HCT116 (cell line): ENCODE results near the gene RINL.

ENCODE experiments used
- ATF3 ChIP-seq: IDR thresholded peaks from 2 replicates; pipeline ENCODE4 v1.6.1; 2012
- CEBPB ChIP-seq: IDR thresholded peaks from 2 replicates; pipeline ENCODE4 v1.6.1; 2012; ENCODE audit warnings: low read depth
- EZH2 ChIP-seq: fragments of 200-600 bp; sonication (generic); IDR thresholded peaks from 2 replicates; pipeline ENCODE4 v1.6.1; 2017; ENCODE audit warnings: antibody characterized with exemption, mixed run types
- EZH2phosphoT487 ChIP-seq: fragments of 200-600 bp; IDR thresholded peaks from 2 replicates; pipeline ENCODE4 v1.6.1; 2018; ENCODE audit warnings: antibody characterized with exemption, borderline replicate concordance
- FOSL1 ChIP-seq: IDR thresholded peaks from 2 replicates; pipeline ENCODE4 v1.6.1; 2012; ENCODE audit warnings: low read depth
- MAX ChIP-seq: IDR thresholded peaks from 2 replicates; pipeline ENCODE4 v1.6.1; 2012
- POLR2A ChIP-seq: IDR thresholded peaks from 2 replicates; pipeline ENCODE4 v1.7.0; 2011; ENCODE audit warnings: borderline replicate concordance; ENCODE audit not compliant: insufficient read depth, insufficient read length; ENCODE audit errors: extremely low read depth
- POLR2AphosphoS5 ChIP-seq: IDR thresholded peaks from 2 replicates; pipeline ENCODE4 v1.6.1; 2011; ENCODE audit warnings: mild to moderate bottlenecking, low read depth, low read length, moderate library complexity
- RAD21 ChIP-seq: IDR thresholded peaks from 2 replicates; pipeline ENCODE4 v1.6.1; 2012; ENCODE audit warnings: low read depth, mild to moderate bottlenecking
- SIN3A ChIP-seq: IDR thresholded peaks from 2 replicates; pipeline ENCODE4 v1.6.1; 2012; ENCODE audit warnings: low read depth
- SRF ChIP-seq: IDR thresholded peaks from 2 replicates; pipeline ENCODE4 v1.6.1; 2012; ENCODE audit warnings: low read depth
- TCF7L2 ChIP-seq: IDR thresholded peaks from 2 replicates; pipeline ENCODE4 v1.7.0; 2011; ENCODE audit warnings: borderline replicate concordance, inconsistent platforms; ENCODE audit not compliant: insufficient read depth, insufficient read length; ENCODE audit errors: extremely low read depth
- TF ChIP-seq, protein P1 (sequence below), 3 experiments: fragments of 200-600 bp in 1 of 3; sonication (generic) in 1 of 3; IDR thresholded peaks in 2 of 3; conservative IDR thresholded peaks in 1 of 3; 2 replicates each; pipeline ENCODE4 v1.5.1; 2012 to 2017; ENCODE audit warnings: low read depth in 2 of 3, low read length in 2 of 3, antibody characterized with exemption in 1 of 3, borderline replicate concordance in 1 of 3, control low read depth in 1 of 3, mild to moderate bottlenecking in 1 of 3, mixed read lengths in 1 of 3, mixed run types in 1 of 3, moderate library complexity in 1 of 3; ENCODE audit not compliant: insufficient read depth in 1 of 3
- TF ChIP-seq, protein P2 (sequence below): IDR thresholded peaks from 2 replicates; pipeline ENCODE4 v1.6.1; 2012; ENCODE audit warnings: low read depth

DNA sequence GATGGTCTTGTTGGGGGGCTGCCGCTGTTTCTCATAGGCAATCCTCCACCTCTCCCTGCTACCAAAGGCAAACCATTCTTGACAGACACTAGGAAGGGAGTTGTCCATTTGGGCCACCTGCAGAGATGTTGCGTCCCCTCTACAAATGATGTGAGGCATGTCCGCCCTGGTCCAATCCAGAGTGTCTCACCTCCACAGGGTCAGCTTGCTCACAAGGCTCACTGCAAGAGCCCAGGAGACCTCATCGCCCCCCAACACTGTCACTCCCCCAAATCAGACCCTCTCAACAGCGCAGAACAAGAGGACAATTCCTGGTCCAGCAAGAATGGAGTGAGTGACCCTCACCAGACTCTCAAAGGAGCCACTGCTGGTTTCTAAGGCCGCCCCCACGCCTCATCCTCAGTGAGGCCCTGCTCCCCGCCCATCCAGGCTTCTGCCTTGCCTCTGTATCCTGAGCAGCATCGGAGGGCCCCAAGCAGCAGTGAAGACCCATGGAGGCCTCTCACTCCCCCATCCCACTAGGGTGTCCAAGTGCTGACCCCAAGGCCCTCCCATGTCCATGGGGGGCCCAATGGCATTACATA is 34.8 kb downstream of the RINL start:
- TF ChIP-seq, protein P1, sequence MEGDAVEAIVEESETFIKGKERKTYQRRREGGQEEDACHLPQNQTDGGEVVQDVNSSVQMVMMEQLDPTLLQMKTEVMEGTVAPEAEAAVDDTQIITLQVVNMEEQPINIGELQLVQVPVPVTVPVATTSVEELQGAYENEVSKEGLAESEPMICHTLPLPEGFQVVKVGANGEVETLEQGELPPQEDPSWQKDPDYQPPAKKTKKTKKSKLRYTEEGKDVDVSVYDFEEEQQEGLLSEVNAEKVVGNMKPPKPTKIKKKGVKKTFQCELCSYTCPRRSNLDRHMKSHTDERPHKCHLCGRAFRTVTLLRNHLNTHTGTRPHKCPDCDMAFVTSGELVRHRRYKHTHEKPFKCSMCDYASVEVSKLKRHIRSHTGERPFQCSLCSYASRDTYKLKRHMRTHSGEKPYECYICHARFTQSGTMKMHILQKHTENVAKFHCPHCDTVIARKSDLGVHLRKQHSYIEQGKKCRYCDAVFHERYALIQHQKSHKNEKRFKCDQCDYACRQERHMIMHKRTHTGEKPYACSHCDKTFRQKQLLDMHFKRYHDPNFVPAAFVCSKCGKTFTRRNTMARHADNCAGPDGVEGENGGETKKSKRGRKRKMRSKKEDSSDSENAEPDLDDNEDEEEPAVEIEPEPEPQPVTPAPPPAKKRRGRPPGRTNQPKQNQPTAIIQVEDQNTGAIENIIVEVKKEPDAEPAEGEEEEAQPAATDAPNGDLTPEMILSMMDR (IDR thresholded peaks at IDR 0.05 in 2 of 3, conservative IDR thresholded peaks at IDR 0.05 in 1 of 3; ENCODE audit: borderline replicate concordance in 1 of 3, insufficient read depth in 1 of 3, low read depth in 2 of 3, low read length in 2 of 3), result no peak
- TF ChIP-seq CEBPB (no peak), POLR2AphosphoS5 (no peak; the same call in 1 of the 2 replicates), POLR2A (no peak), EZH2 (no peak), FOSL1 (no peak), MAX (no peak), EZH2phosphoT487 (no peak), TCF7L2 (no peak), RAD21 (no peak), SIN3A (no peak), ATF3 (no peak), SRF (no peak)
- TF ChIP-seq, protein P2, sequence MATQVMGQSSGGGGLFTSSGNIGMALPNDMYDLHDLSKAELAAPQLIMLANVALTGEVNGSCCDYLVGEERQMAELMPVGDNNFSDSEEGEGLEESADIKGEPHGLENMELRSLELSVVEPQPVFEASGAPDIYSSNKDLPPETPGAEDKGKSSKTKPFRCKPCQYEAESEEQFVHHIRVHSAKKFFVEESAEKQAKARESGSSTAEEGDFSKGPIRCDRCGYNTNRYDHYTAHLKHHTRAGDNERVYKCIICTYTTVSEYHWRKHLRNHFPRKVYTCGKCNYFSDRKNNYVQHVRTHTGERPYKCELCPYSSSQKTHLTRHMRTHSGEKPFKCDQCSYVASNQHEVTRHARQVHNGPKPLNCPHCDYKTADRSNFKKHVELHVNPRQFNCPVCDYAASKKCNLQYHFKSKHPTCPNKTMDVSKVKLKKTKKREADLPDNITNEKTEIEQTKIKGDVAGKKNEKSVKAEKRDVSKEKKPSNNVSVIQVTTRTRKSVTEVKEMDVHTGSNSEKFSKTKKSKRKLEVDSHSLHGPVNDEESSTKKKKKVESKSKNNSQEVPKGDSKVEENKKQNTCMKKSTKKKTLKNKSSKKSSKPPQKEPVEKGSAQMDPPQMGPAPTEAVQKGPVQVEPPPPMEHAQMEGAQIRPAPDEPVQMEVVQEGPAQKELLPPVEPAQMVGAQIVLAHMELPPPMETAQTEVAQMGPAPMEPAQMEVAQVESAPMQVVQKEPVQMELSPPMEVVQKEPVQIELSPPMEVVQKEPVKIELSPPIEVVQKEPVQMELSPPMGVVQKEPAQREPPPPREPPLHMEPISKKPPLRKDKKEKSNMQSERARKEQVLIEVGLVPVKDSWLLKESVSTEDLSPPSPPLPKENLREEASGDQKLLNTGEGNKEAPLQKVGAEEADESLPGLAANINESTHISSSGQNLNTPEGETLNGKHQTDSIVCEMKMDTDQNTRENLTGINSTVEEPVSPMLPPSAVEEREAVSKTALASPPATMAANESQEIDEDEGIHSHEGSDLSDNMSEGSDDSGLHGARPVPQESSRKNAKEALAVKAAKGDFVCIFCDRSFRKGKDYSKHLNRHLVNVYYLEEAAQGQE, result no peak
